Type B pancreatic cell (in vitro differentiated cells): ENCODE results near the gene GNA14. TPM values are rescaled to one million over a fixed set of nuclear protein-coding genes. Genes with fewer than 3 reads are reported as not detected.
A peak's percentile ranks its signal among the peaks of the same experiment; 100 is the strongest.
"Not testable (repeated sequence)": the region's sequence is repeated elsewhere in the genome, so short reads cannot be mapped to it uniquely, and the experiment has no call there.

Experiments
- DNase-seq: peaks from one replicate; pipeline ENCODE4 v3.0.0; 2021; ENCODE audit warnings: mixed read lengths; ENCODE audit not compliant: unreplicated experiment; ENCODE audit errors: extremely low spot score
- H3K27ac Mint-ChIP-seq: 2 replicates; pipeline ENCODE4 v1.8.0; 2021; ENCODE audit warnings: mild to moderate bottlenecking, mixed read lengths
- H3K27me3 Mint-ChIP-seq: 2 replicates; pipeline ENCODE4 v1.8.0; 2021; ENCODE audit warnings: mixed read lengths
- H3K36me3 Mint-ChIP-seq: 2 replicates; pipeline ENCODE4 v1.8.0; 2021; ENCODE audit warnings: mixed read lengths
- H3K4me1 Mint-ChIP-seq: one replicate; pipeline ENCODE4 v1.8.0; 2021; ENCODE audit warnings: mixed read lengths; ENCODE audit not compliant: unreplicated experiment
- H3K4me3 Mint-ChIP-seq: 2 replicates; pipeline ENCODE4 v1.8.0; 2021; ENCODE audit warnings: mild to moderate bottlenecking, mixed read lengths
- H3K9me3 Mint-ChIP-seq: 2 replicates; pipeline ENCODE4 v1.8.0; 2021; ENCODE audit warnings: mixed read lengths
- total RNA-seq: library from RNA; stranded (reverse); gene quantifications from 2 replicates; pipeline ENCODE4 v1.2.1, GENCODE V29; 2021; ENCODE audit warnings: low replicate concordance
- TF ChIP-seq, protein P1 (sequence below): fragments of 200-600 bp; sonication (generic); conservative IDR thresholded peaks from 2 replicates; pipeline ENCODE4 v1.5.0; 2021; ENCODE audit warnings: antibody characterized with exemption, mild to moderate bottlenecking

GNA14 gene
- total RNA-seq, 1 donor from 2014 or later: not detected

DNA sequence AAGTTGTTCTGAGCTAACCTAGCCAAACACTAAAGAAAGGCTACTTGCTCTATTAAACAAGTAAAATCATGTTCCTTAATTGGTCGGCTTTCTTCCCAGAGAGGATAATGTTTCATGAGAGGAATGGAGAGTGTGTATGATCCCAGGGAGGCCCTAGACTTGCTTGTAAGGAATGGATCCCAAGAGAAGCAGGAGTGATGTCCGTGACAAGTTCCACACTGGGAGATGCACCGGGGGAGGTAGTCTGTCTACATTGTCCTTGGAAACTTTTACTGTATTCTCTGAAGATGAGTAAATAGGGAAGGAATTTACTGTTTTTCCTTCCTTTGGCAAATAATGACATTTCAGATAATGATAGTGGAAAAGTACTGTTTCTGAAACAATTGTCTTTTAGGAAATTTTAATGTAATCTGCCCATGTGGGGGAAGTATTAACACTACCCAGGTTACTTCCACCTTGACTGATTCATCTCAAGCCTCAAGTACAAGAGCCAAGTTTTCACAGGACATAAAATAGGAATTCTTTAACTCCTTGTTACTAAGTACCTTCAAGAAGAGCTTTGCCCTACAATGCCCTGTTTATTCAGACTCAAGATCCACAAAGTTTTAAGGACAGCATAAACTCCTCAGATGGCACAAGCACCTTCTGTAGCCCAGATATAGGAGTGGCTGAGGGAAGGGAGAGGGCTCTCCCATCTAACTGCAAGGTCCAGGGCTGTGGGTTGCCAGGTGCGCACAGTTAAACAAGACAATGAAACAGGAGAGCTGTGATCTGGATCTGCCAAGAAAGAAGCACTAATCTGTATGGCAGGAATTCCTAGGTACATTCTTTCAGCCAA, 152.1 kb downstream of the GNA14 start:
- Mint-ChIP-seq H3K27me3 (no peaks in the 10 kb centered on the region), H3K9me3 (no peaks in the 10 kb centered on the region), H3K36me3 (no peaks in the 10 kb centered on the region), H3K4me3 (no peak overlapping the region), H3K27ac (no peak overlapping the region), H3K4me1 (peaks cover 9% of the 10 kb centered on the region)
- DNase-seq: no peak
- TF ChIP-seq, protein P1, sequence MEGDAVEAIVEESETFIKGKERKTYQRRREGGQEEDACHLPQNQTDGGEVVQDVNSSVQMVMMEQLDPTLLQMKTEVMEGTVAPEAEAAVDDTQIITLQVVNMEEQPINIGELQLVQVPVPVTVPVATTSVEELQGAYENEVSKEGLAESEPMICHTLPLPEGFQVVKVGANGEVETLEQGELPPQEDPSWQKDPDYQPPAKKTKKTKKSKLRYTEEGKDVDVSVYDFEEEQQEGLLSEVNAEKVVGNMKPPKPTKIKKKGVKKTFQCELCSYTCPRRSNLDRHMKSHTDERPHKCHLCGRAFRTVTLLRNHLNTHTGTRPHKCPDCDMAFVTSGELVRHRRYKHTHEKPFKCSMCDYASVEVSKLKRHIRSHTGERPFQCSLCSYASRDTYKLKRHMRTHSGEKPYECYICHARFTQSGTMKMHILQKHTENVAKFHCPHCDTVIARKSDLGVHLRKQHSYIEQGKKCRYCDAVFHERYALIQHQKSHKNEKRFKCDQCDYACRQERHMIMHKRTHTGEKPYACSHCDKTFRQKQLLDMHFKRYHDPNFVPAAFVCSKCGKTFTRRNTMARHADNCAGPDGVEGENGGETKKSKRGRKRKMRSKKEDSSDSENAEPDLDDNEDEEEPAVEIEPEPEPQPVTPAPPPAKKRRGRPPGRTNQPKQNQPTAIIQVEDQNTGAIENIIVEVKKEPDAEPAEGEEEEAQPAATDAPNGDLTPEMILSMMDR: no peak

DNA sequence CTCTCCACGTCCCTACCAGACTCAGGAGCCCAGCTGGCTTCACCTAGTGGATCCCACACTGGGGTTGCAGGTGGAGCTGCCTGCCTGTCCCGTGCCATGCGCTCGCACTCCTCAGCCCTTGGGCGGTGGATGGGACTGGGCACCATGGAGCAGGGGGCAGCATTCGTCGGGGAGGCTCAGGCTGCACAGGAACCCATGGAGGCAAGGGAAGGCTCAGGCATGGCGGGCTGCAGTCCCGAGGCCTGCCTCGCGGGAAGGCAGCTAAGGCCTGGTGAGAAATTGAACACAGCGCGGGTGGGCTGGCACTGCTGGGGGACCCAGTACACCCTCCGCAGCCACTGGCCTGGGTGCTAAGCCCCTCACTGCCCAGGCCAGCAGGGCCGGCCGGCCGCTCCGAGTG, 157.8 kb downstream of the GNA14 start:
- not testable (repeated sequence) for H3K9me3 Mint-ChIP-seq, H3K27ac Mint-ChIP-seq, H3K4me1 Mint-ChIP-seq, H3K36me3 Mint-ChIP-seq, H3K4me3 Mint-ChIP-seq, DNase-seq, H3K27me3 Mint-ChIP-seq

DNA sequence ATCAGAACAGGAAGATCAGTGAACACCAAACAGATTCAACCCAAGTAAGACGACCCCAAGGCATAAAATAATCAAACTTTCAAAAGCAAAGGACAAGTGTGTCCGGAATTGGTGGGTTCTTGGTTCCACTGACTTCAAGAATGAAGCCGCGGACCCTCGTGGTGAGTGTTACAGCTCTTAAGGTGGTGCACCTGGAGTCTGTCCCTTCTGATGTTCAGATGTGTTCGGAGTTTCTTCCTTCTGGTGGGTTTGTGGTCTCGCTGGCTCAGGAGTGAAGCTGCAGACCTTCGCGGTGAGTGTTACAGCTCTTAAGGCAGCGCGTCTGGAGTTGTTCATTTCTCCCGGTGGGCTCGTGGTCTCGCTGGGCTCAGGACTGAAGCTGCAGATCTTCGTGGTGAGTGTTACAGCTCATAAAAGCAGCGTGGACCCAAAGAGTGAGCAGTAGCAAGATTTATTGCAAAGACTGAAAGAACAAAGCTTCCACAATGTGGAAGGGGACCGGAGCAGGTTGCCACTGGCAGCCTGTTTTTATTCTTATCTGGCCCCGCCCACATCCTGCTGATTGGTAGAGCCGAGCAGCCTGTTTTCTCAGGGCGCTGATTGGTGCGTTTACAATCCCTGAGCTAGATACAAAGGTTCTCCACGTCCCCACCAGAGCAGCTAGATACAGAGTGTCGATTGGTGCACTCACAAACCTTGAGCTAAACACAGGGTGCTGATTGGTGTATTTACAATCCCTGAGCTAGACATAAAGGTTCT, 158.5 kb downstream of the GNA14 start:
- not testable (repeated sequence) for H3K27me3 Mint-ChIP-seq, H3K9me3 Mint-ChIP-seq, H3K27ac Mint-ChIP-seq, H3K4me3 Mint-ChIP-seq, DNase-seq, H3K4me1 Mint-ChIP-seq, H3K36me3 Mint-ChIP-seq

DNA sequence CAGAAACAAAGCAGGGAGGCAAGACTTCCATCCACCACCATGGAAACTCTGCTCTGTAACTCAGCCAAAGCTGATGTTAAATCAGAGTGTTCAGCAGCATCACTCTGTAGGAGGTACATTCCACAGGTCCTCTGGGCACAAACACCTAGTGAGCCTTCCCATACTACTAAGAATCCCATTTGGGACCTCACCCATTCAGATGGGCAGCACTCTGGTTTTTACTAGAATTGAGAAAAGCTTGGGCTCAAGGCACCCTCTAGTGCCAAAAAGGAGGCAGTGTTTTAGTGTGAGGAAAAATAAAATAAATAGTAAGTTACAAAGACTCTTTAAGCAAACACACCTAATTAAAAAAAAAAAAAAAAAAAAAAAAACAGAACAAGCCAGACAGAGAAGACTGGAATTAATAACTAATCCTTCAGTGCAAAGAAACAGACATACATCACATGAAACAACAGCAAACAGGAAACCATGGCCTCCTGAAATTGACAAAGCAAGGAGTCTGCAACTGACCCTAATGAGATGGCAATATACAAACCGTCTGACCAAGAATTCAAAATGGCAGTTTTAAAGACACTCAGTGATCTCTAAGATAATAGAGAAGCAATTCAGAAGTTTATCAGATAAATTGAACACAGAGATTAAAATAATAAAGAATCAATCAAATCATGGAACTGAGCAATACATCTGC, 159.5 kb downstream of the GNA14 start:
- Mint-ChIP-seq H3K36me3 (no peaks in the 10 kb centered on the region), H3K27ac (no peak overlapping the region), H3K27me3 (no peaks in the 10 kb centered on the region), H3K9me3 (no peaks in the 10 kb centered on the region), H3K4me3 (no peak overlapping the region), H3K4me1 (no peaks in the 10 kb centered on the region)
- DNase-seq: no peak
- TF ChIP-seq, protein P1: peak; percentile 68

DNA sequence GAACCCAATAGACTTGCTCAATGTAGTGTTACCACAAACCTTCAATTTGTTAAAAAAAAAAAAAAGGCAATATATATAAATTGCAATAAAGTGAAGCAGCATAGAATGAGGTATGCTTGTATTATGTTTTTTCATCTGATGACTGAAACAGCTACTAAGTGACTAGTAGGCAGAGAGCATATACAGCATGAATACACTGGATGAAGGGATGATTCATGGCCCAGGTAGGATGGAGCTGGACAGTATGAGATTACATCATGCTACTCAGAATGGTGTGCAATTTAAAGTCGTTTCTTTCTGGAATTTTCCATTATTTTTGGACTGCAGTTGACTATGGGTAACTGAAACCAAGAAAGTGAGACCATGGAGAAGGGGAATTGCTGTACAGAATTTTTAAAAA, 161.2 kb downstream of the GNA14 start:
- no peak for DNase-seq
- H3K36me3 Mint-ChIP-seq: no peaks in the 10 kb centered on the region
- no peak overlapping the region for H3K27ac Mint-ChIP-seq
- H3K9me3 Mint-ChIP-seq: peaks cover 5% of the 10 kb centered on the region
- H3K4me3 Mint-ChIP-seq: no peak overlapping the region
- TF ChIP-seq, protein P1: no peak
- H3K4me1 Mint-ChIP-seq: no peaks in the 10 kb centered on the region
- H3K27me3 Mint-ChIP-seq: peaks cover 3% of the 10 kb centered on the region

DNA sequence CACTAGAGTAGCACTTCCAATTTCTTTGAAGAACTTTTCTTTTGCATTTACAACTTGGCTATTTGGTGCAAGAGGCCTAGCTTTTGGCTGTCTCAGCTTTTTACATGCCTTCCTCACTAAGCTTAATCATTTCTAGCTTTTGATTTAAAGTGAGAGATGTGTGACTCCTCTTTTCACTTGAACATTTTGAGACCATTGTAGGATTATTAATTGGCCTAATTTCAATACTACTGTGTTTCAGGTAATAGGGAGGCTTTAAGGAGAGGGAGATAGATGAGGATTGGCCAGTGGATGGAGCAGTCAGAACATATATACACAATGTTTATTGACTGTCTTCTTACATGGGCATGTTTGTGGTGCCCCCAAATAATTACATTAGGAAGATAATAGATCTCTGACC, 161.7 kb downstream of the GNA14 start:
- H3K4me1 Mint-ChIP-seq: no peaks in the 10 kb centered on the region
- no peak overlapping the region for H3K27ac Mint-ChIP-seq
- TF ChIP-seq, protein P1: no peak
- H3K9me3 Mint-ChIP-seq: peaks cover 5% of the 10 kb centered on the region
- DNase-seq: no peak
- H3K27me3 Mint-ChIP-seq: peaks cover 3% of the 10 kb centered on the region
- no peaks in the 10 kb centered on the region for H3K36me3 Mint-ChIP-seq
- no peak overlapping the region for H3K4me3 Mint-ChIP-seq
